Head of caudate nucleus (tissue), 42 donors: ENCODE data around the gene AUTS2.
A peak's percentile ranks its signal among the peaks of the same experiment; 100 is the strongest.
"Not testable (repeated sequence)": the region's sequence is repeated elsewhere in the genome, so short reads cannot be mapped to it uniquely, and the experiment has no call there.

Experiments used
- DNase-seq, 42 donors: peaks; one replicate each; pipeline versions ENCODE4 v3.0.0 to v3.0.0-alpha.2; 2020 to 2021; ENCODE audit warnings: mixed read lengths in 7 of 42
- intact Hi-C: fragments of 100-400 bp; cut with DNase I; formaldehyde crosslinking; loops from one replicate; pipeline ENCODE4 v1.15.0; 2022

The AUTS2 gene

DNA sequence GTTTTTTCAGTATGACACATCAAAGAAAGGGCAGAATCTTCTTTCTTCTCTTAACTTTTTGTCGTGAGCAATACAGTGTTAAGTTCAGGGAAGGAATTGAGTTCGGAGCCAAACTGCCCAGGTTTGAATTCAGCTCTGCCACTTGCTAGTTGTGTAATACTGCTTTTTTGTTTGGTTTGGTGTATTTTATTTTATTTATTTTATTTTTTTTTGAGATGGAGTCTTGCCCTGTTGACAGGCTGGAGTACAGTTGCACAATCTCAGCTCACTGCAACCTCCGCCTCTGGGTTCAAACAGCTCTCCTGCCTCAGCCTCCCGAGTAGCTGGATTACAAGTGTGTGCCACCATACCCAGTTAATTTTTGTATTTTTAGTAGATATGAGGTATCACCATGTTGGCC lies 993.9 kb downstream of the AUTS2 start:
- DNase-seq: peak in 1 of 42 donors; percentile 24
- intact Hi-C loops: no loop called here

DNA sequence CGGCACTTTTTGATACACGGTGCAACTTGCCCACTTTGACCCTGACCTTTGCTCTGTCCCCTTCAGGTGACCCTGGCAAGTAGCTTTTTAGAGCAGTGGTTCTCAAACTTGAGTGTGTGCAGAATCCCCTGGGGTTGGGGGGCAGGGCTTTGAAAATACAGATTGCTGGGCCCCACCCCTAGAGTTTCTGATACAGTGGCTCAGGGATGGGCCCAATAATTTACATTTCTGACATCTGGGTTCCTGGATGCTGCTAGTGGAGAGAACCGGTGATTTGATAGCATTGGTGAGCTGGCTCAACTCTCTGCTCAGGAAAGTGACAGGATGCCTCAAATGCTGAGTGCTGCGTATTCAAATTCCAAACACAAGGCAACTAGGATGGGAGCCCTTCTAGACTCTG lies 995.9 kb downstream of the AUTS2 start:
- intact Hi-C loops: no loop called here
- DNase-seq: peak in 1 of 42 donors; percentile 3

GRCh38 chr7:70594885-70595284 lies 996.6 kb downstream of the AUTS2 start:
- intact Hi-C loops: not testable (repeated sequence)
- peak in 1 of 42 donors; percentile 24 for DNase-seq

GRCh38 chr7:70595370-70595754 lies 997.1 kb downstream of the AUTS2 start:
- intact Hi-C loops: no loop called here
- DNase-seq: peak in 1 of 42 donors; percentile 36

DNA sequence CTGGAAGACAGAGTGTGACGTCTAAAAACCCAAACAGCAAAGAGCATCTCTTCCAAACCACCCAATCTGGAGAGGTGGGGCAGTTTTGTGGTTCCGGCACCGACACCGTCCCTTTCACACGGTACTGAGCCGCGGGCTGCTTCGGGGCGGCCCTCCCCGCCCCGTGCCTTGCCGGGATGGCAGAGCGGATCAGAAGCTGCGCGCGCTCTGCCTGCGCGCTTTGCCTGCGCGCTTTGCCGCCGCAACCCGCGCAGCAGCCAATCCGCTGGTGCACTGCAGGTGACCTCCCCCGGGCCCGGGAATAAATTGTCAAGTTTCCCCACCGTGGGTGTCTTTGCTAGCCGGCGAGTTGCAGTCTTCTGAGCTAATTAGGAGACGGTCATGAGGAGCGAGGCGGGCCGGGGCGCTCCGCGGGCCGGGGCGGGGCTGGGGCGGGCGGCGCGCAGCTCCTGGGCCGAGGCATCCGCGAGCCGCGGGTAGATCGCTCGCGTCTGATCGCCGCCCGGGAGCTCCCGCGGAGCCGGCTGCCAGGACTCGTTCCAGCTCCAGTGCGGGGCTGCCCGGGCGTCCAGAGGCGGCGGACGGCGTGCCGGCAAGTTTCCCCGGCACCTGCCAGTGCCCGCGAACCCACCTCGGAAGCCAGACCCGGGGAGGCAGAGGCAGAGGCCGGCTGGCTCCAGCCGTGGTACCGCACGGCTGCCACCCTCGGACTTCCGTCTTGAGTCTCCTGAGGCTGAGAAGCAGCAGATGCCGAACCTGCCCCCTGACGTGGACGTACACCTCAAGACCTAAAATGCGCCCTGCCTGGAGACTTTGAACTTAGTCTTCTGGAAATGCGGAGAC lies 997.7 kb downstream of the AUTS2 start:
- peak in 38 of 42 donors; percentile 25 to 83 (median 57) for DNase-seq
- intact Hi-C loops: no loop called here

DNA sequence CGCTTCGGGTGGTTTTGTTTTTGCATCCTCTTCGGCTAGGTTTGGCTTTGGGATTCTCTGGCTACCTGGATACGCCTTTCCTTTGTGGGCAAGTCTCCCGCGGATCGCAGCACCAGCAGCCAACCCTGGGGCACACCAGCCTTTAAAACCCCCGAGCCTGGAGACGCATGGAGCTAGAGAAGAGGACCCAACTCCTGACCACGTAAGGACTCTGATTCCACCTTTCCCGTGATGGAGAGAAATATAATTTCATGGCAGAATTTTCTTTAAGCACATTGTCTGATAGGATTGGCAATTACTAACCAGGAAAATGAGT lies 998.3 kb downstream of the AUTS2 start:
- DNase-seq: peak in 2 of 42 donors; percentile 26 to 45
- intact Hi-C loops: no loop called here

- intact Hi-C loops: no loop called here
- DNase-seq: peak in 1 of 42 donors; percentile 42
These were observed 998.8 kb downstream of the AUTS2 start for GRCh38 chr7:70597066-70597465.

DNA sequence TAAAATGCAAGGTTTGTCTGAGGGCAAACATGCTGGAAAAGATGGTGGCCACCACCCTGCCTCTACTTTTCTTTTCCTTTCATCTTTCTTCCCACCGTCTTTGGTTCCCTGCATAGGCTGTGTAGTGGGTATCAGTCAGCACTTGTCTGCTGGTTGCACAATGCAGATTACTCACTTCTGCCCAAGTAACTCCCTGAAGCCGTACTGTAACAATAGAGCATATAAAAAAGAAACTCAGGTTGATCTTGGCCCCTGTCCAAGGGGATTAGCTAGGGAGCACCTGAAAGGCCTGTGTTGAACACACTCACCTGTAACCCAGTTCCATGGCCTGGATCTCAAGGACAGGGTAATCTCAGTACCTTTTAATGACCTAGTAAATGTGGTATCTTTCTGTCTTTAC lies 1000.7 kb downstream of the AUTS2 start:
- intact Hi-C loops: no loop called here
- DNase-seq: peak in 1 of 42 donors; percentile 33

DNA sequence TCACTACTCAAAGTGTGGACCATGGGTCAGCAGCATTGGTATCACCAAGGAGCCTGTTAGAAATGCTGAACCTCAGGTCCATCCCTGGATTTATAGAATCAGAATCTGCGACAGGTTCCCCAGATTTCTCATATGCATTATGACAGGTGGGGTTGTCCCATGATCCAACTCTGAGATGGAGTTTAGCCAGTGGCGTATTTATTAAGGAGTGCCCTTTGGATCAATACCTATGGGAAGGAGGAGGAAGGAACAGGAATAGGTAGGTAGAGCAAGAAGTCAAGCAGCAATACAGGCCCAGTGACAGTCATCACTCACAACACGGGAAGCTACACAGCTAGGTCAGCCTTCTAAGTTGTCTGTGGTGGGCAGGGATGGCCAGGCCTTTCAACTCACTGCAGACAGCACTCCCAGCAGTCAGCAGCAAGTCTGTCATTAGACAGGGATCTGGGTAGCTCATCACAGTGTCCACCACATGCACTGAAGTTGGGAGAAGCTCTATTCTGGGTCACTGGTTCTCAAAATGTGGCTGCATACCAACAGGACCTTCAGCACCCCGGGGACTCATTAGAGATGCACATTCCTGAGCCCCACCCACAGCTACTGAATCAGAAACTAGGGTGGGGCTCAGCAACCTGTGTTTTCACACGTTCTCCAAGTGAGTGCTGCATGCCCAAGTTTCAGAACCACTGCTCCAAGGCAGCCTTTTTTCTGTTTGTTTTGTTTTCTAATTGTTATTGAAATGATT lies 1001.3 kb downstream of the AUTS2 start:
- intact Hi-C loops: no loop called here
- DNase-seq: peak in 12 of 42 donors; percentile 19 to 75 (median 38)

DNA sequence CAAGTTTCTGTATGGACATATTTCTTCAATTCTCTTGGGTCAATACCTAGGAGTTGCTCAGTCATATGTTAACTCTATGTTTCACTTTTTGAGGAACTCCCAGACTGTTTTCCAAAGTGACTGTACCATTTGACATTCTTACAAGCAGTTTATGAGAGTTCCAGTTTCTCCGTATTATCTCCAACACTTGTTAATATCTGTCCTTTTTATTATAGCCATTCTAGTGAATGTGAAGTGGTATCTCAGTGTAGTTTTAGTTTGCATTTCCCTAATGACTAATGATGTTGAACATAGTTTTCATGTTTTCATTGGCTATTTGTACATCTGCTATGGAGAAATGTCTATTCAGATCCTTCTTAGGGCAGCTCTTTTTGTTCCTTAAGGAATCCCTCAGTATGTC lies 1002.7 kb downstream of the AUTS2 start:
- no peak for DNase-seq
- intact Hi-C loops: no loop called here

DNA sequence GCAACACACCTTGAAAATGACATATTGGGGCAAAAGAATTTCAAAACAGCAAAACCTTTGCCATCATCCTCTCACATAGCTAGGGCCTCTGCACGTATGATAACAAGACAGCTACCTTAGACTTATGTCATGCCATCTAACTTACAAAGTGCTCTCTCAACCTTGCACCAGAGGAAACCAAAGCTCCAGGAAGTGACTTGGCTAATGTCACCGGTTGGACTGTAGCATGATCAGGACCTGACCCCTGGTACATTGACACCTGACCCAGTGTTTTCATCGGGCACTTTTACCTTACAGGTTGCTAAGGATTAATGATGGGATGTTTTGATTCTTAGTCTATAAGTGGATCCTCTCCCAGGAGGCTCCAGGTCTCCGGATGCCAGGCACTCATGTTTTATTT lies 1003.8 kb downstream of the AUTS2 start:
- DNase-seq: no peak
- intact Hi-C loops: no loop called here

GRCh38 chr7:70607281-70607680 lies 1009.0 kb downstream of the AUTS2 start:
- no peak for DNase-seq
- intact Hi-C loops: no loop called here

GRCh38 chr7:70607759-70608158 lies 1009.5 kb downstream of the AUTS2 start:
- intact Hi-C loops: no loop called here
- no peak for DNase-seq

DNA sequence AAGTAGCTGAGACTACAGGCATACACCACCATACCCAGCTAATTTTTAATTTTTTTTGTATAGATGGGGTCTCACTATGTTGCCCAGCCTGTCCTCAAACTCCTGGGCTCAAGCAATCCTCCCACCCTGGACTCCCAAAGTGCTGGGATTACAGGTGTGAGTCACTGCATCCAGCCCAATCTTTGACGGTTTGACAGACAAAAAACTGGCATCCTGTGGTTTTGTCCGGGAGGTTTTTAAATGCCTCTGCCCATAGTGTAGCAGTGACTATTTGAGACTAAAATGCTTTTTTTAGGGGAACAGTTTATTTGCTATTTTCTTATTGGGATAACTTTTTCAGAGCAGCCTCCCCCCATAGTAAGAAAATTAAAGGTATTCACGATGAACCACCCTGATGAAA lies 1010.0 kb downstream of the AUTS2 start:
- intact Hi-C loops: no loop called here
- DNase-seq: no peak

DNA sequence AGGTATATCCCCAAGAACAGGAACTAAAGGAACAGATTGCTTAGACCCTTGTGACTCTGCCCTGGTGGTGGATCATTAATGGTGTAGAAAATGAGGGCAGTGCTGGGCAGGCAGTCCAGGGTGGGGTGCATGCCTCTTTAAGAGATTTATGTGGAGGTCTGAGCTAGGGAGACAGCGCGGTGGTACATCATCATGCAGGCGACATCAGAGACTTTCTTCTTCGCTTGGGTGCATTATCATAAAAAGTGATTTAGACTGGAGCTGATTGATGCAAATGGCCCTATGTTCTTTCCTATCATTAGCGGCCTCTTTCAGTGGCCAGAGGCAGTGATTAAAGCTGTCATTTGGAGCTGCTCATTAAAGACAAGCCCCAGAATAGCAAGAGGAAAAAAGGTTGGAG lies 1014.5 kb downstream of the AUTS2 start:
- DNase-seq: no peak
- intact Hi-C loops: no loop called here

- DNase-seq: peak in 37 of 42 donors; percentile 34 to 81 (median 55)
- intact Hi-C loops: no loop called here
These were observed 1016.2 kb downstream of the AUTS2 start for GRCh38 chr7:70614237-70615045.

DNA sequence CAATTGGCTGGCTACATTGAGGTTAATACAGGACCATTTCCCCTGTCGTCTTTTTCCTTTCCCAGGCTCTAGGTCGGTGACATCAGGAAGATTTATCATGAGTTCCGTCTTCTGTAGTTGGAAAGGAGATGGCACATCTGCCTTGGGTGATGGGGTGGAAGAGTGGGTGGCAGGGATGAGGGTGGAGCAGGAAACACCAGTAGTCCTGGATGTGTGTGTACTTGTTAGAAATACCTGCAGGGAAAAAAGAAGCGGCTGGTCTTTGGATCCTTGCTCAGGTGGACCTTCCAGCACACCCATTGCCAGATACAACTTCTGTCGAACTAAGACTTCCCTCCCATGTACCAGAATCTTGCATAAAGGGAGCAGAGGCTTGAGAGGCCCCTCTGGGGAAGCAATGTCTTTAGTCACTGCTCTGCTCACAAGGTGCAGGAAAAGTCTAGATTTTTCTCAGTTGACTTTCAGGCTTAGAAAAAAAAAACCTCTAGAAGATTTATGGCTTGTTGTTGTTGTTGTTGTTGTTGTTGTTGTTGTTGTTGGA lies 1016.9 kb downstream of the AUTS2 start:
- peak in 11 of 42 donors; percentile 24 to 75 (median 38) for DNase-seq
- intact Hi-C loops: no loop called here

DNA sequence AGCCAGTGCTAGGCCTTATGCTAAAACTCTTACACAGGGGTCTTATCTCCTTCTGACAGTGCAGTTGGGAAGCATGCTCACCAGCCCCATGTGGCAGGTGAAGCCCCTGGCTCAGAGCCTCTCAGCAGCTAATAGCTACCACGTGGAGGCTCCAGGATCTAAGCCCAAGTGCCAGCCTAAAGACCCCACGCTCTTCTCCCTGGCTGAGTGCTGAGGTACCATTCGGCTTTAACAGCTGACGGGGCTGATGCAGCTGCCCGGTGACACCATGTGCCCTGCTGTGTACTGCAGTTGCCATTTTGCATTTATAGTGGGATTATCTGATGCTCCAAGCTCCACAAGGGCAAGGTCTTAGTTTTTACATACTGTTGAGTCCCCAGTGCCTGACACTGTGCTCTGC lies 1017.9 kb downstream of the AUTS2 start:
- no peak for DNase-seq
- intact Hi-C loops: no loop called here

DNA sequence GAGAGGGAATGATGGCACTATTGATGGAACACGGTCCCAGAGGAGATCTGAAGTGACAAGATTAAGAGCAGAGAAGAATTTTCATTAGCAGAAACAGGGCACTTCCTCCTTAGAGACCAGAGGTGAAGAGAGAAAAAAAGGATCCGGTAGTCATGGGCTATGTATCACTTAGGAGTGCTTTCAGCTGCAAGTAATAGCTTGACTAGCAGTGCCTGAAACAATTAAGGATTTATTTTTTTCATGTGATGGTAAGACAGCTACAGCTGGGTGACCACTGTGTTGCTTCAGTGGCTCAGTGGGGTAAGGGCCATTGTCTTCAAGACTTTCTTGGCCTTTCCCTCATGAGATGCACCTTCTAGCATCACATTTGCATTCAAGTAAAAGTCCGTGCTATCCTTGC lies 1018.5 kb downstream of the AUTS2 start:
- DNase-seq: no peak
- intact Hi-C loops: no loop called here
